Stimulated activated CD4-positive, alpha-beta T cell treated with anti-CD3 and anti-CD28 coated beads, Interleukin-2, amount 100 ng/mL, for 4 hours (primary cell): Measurements from ENCODE around the gene BIVM.
A peak's percentile ranks its signal among the peaks of the same experiment; 100 is the strongest.

Source experiments
- DNase-seq: peaks from one replicate; pipeline ENCODE4 v3.0.0-alpha.2; 2020; ENCODE audit warnings: low read depth

BIVM gene

DNA sequence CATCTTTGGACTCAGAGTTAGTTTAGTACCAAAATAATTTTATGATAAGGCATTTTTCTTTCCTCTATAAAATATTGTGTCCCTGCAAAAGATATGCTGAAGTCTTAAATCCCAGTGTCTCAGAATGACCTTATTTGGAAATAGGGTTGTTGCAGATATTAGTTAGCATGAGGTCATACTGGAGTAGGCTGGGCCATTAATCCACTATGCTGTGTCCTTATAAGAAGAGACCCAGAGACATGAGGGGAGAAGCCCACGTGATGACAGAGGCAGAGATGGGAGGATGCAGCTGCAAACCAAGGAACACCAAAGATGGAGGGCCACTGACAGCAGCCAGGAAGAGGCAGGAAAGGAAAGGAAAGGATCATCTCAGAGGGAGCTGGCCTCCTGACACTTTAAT, 6.5 kb upstream of the BIVM start:
- DNase-seq: no peak

DNA sequence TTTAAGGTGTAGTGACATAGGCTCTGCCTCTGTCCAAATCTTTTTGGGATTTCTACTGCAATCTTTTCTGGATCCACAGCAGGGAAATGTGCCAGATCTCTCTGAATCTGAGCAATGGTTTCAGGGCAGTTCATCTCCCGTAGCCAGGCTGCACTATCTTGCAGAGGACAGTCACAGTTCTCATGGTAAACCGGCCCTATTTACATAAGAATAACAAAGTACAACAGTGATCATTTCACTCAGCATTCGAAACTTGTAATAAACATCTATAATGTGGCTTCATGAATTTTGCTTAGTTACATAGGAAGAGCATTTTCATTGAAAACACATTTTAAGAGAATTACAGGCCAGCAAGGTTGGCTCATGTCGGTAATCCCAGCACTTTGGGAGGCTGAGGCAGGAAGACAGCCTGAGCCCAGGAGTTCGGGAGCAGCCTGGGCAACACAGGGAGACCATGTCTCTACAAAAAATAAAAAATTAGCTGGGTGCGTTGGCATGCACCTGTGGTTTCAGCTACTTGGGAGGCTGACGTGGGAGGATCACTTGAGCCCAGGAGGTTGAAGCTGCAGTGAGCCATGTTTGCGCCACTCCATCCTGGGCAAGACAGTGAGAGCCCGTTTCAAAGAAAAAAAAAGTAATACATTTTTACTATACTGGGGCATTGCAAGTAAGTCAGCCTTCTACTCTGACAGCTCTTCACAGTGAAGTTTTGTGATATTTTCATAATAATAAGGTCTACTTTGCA, 5.1 kb upstream of the BIVM start:
- no peak for DNase-seq

DNA sequence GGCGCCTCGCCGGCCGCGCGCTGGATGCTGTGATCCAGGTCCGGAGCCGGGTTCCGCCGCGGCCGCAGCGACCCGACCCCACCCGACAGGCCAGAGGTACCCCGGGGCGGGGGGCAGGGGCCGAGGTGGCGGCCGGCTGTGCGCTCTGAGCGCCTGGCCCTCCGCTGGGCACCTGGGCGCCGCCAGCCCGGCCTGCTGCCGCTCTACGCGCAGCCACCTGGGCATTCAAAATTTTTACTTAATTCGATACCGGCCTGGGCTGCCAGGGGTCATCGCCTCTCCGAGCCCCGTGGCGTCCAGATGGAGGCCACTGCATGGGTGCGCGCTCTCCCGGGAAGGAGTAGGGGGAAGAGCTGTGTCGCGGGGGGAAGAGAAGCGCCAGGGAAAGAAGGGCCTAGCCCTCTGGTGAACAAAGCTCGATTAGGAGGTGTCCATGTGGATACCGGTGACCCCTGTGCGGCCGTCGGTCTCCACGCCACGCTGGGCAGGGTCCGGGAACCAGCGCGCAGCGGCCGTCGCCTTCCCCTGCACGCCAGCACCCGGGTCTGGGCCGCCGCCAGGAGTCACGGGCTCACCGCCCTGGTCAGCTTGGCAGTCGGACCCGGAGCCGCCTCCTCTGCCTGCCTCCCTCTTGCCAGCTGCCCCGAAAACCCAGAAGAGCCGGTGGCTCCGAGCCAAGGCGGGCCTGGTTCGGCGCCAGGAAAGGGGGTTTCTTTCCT, 666 bp downstream of the BIVM start:
- no peak for DNase-seq

DNA sequence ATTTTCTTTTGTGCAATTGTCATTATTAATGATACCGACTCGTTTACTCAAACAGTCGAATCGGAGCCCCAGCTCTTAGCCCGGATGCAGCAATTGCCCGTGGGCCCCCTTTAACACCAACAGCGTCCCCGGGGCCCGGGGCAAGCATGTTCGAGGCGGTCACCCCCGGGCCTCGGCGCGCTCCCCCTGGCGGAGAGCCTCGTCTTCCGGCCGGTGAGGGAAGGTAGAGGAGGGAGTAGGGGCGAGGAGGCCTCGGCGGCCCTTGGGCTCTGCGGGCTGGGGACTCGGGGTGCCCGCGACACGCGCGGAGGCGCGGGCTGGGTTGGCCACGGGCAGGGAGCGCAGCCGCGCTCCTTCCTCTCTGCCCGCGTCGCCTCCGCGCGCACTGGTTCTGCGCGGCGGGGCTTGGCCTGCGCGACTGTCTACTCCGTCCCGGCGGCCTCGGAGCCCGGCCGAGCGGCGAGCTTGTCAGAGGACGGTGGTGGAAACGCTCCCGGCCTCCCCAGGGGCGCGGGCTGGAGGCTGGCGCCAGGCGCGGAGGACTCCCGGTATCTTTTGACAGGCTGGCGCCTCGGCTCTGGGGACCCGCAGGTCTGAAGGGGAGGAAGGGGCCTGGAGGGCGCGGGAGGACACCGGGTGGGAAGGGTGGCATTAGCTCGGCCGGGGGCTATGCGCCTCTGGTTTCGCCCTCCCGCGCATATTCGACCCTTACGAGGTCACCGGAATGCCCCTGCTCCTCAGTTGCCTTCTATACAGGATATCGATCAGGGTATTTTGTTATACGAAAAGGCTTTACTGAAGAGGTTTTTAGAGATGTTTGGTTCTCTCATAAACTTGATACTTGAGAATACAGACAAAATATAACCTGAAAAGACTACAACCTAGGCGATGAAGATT, 1.5 kb downstream of the BIVM start:
- peak; percentile 67 for DNase-seq

DNA sequence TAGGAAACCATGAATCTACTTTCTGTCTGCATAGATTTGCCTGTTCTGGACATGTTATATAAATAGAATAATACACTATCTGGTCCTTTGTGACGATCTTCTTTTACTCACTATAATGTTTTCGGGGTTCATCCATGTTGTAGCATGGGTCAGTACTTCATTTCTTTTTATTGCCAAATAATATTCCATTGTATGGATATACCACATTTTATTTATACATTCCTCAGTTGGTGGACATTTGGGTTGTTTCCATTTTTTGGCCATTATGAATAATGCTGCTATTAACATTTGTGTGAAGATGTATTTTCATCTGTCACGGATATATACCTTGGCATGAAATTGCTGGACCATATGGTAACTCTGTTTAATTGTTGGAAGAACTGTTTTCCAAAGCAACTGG, 6.8 kb downstream of the BIVM start:
- DNase-seq: no peak

DNA sequence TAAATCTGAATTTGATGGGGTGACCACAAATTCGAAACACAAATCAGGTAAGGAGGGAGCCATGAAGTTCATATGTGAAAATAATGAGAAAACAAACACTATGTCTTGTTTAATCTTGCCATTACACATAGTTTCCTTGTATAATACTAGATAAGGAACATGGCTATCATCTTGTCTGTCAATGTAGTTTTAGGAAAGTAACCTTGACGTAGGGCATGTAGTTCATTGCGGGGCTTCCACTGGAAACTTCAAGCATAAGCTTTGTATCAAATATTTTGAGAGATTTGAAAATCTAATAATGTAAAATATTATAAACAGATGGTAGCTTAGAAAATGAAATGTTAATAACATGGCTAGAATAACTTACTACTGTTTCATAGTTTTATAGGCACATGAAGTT, 8.8 kb downstream of the BIVM start:
- DNase-seq: no peak

DNA sequence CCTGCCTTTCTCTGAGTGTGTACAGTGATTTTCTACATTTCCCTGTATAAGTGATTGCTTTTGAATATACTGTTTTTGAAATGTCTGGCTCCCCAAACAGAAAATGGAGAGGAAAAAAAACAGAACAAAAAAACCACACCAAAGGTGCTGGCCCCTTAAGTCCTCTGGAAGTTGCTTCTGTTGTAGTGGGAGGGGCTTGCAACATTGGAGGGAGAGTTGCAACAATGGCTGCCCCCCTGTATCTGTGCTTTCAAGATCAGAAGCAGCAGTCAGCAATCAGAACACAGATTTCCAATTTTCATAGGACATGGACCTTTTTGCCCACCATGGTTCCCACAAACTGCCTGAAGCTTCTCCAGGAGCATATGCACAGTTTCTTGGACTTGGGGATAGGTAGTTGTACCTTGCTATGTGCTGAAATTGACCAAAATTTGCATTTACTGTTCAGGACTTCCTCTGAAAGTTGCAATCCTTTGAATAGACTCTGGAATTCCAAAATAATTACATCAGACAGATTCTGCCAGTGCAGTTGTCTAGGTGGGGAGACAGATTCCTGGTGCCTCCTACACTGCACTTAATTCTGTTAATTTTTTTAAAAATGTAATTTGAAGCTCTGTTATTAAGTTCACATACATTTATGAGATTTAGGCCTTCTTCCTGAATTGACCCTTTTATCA, 13.8 kb downstream of the BIVM start:
- DNase-seq: no peak

DNA sequence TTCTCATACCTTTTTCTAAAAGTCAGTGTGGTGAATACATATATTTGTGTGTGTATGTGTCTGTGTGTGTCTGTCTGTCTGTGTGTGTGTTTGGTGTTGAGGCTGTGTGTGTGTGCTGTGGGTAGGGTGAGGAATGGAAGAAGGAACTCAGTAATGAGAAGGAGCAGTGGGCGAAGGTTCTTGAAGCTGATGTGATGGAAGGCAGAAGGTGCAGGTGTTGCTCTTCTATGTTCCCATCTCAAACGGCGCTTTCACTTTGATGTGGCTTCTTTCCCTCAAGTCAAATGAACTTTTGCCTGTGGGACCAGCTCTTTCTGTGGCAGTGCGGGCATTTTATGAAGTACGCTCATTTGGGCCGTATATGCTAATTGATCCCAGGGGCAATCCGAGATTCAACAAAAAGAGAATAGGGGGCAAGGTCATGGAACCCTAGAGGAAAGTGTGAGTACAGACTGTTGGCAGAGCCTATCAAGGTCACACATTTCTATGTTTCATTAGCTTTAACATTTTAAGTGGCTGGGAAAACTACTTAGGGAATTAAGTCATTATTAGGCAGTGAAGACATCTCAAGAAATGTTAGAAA, 15.2 kb downstream of the BIVM start:
- no peak for DNase-seq

DNA sequence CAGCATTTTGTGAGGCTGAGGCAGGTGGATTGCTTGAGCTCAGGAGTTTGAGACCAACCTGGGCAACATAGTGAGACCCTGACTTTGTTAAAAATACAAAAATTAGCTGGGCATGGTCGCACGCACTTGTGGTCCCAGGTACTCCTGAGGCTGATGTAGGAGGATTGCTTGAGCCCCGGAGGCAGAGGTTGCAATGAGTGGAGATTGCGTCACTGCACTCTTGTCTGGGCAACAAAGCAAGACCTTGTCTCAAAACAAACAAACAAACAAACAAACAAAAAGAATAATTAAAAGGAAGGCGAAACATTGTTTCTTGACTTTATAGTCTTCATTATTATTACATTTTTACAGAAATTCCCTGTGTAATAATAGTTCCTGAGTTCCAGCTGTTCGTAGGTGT, 15.9 kb downstream of the BIVM start:
- DNase-seq: no peak

DNA sequence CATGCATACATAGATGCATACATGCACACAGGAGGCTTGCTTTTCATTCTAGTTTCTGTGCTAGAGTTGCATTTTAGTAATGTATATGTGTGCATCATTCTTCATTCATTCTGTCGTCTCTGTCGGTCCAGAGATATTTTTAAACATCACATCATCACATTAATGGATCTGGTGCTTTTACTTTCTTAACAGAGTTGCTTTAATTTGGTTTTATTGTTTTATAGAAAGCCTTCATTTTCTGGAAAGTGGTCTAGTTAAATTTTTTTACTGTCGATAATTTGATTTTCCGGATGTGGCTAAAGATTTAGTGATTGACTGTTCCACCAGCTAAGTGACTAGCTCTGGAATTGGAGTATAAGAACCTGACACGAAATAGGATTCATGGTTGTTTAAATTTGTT, 16.9 kb downstream of the BIVM start:
- DNase-seq: no peak

DNA sequence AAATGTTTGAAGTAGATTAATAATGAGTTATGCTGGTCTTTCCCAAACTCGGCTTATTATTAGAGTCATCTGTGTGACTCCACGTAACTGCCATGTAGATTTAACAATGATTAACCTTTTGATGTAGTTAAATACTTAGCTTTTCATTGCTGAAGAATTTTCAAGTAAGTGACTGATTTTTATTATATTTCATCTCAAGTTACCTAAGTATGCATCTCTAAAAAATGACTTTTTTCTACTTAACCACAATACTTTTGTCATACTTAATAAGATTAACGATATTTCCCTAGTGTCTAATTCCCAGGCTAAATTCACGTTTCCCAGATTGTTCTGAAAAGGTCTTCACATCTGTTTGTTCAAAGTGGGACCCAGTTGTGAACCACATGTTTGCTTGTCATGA, 17.8 kb downstream of the BIVM start:
- DNase-seq: no peak

DNA sequence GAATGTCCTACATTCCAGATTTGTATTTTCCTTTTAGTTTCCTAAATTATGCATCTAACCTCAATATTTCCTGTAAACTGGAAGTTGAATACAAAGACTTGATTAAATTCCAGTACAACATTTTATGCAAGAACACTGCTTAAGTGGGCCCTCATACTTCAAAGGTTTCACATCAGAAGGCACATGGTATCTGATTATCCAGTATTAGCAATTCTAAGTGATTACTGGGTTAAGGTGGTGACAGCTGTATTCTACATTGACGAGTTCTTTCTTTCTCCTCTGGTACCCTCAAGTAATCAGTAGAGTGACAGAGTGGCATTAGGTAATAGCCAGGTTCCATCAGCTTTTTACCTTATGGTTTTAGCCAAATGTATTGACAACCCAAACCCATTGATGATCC, 18.3 kb downstream of the BIVM start:
- DNase-seq: no peak

DNA sequence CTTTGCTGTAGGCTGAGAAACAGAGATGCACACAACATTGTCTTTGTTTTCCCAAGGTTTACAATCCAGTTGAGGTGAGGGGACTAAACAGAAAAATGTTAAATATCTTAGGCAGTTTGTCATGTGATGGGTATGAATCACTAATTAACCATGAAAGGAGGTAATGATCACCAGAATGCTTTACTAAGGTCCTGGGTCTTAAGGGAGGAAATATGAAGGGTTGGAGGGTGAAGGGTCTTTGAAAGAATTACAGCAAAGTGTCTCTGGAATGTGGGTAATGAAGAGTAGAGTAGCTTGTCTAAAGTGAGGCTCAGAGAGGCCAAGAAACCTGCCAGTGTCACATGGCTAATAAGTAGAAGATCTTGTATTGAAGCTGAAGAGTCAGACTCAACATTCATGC, 19.0 kb downstream of the BIVM start:
- no peak for DNase-seq

DNA sequence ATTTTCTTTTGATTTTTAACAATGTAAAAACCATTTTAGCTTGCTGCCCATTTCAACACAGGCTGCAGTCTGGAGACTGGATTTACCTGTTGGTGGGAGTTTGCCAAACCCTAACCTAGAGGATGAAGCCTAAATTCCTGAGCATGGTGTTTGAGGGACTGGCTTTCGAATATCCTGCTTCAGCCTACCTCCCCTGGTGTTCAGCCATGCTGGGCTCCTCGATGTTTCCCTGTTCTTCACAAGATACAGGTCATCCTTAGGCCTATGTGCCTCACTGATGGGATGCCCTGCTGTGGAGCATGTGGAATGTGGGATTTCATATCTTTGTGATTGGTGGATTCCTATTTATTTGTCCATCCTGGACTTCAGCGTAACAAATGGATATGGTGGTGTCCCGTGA, 26.5 kb downstream of the BIVM start:
- DNase-seq: no peak

DNA sequence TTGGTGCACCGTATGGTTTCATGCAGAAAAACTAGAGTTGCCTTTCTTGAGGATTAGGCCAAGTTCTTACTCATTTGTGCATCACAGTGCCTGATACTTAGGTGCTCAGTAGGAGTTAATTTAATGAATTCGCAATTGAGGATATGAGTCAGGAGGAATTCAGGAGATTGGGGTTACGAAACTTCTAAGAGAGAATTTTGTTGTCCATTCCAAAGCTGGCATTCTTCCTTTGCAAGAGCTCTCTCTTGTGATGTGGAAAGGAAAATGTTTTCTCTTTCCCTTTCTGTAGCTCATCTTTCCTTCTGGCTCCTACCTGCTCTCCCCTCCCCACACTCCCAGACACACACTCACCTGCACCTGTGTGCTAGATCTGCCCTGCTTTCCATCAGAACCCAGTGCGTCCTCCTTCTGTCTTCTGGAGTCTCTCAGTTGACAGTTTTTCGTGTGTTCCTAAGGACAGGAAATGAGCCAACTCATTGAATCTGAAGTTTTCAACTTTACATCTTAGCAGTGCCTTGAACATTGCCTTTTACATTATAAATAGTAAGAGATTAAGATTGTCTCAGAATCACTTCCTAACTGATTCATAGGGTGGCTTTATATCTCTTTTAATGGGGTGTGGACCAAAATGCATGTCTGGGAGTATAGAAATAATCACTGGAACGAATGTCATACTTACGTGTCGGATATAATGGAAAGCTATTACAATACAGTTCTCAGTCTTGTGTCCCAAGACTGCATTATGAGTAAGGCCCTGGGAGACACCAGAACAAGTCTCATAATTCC, 27.2 kb downstream of the BIVM start:
- DNase-seq: no peak

DNA sequence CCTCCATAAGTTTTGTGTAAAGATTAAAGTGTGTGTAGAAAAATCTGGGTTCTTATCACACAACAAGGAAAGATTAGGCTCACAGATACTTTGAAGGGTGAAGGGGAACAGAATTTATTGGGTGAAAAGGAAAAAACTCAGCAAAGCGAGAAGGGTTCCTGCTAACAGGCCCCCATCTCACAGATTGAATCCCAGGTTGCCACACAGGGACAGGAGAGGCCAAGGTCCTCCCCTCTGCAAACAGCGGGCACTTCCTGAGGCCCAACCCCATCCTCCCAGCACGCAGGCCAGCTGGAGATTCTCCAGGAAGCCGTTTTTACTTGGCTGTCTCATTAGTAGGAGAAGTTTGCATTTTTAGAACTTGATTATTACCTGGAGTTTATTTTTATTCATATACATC, 31.7 kb downstream of the BIVM start:
- DNase-seq: no peak

DNA sequence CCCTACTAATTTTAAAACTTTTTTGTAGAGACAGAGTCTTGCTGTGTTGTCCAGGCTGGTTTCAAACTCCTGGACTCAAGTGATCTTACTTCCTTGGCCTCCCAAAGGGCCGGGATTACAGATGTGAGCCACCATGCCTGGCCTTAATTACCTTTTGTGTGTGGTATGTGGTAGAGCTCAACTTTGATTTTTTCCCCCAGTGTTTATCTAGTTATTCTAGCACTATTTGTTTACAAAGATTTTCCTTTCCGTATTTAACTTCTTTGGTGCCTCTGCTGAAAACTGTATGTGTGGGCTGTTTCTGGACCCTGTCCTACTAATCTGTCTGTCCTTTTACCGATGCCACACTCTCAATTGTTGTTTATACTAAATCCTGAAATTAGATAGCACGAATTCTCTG, 37.6 kb downstream of the BIVM start:
- no peak for DNase-seq

DNA sequence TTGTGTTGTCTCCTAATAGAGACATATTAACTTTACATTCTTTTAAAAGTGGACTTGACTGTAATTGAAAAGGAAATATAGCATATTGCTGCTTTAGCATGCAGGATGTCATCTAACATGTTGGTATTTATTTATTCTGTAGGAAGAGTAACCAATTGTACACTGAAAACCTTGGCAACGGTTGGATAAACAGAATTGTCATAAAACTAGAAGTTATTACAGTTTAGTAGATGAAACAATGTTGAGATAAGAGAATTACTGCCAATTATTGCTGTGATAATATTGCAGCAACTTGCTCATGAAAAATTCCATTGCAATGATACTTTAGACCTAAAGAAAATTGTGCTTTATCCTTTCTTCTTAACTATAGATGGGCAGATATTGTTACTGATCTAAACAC, 39.4 kb downstream of the BIVM start:
- DNase-seq: no peak

DNA sequence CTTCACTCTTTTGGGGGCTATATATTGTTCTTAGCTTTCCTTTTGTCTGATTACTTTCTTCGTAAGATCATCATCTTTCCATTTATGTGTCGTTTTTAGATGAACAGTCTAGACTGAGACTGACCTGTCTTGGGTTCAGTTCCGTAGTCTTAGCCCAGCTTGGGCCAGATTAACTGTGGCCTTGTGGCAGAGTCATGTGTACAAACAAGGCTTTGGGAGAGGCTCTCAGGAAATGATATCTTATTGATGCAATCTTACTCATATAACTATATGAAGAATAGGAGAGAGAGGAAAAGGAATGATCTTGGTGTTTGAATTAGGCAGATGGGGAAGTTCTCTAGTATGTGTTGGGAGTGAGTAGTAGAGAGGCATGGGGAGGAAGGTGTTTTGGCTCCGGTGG, 40.1 kb downstream of the BIVM start:
- DNase-seq: no peak

DNA sequence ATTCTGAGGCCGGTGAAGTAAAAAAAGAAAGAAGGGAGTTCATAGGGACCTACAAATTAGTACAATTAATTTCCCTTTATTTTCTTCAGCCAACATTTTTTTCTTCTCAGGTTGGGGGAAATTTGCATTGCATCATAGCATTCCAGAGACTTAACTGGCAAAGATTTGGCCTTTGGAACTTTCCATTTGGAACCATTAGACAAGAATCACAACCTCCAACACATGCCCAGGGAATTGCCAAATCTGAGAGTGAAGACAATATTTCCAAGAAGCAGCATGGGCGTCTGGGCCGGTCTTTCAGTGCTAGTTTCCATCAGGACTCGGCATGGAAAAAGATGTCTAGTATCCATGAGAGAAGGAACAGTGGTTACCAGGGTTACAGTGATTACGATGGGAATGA, 40.5 kb downstream of the BIVM start:
- DNase-seq: no peak

DNA sequence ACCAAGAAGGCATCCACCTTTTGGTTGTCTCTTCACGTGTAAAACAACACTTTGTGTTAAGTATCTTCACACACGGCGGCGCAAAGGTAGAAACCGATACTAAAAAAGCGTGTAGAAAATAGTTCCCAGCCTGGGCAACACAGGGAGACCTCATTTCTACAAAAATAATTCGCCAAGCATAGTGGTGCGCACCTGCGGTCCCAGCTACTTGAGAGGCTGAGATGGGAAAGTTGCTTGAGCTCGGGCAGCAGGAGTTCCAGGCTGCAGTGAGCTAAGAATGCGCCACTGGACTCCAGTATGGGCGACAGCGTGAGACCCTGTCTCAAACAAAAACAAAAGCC, 46.3 kb downstream of the BIVM start:
- DNase-seq: no peak
